Memory B cell (primary cell): ENCODE data around the gene KRAS.
"Not testable (repeated sequence)": the region's sequence is repeated elsewhere in the genome, so short reads cannot be mapped to it uniquely, and the experiment has no call there.

Source experiments
- ATAC-seq: fragments of 150-1000 bp; cut with Tn5 transposase; 2 replicates; pipeline ENCODE4 v1.10.0; 2021; ENCODE audit warnings: low read depth, mild to moderate bottlenecking, moderate library complexity
- DNase-seq, 2 donors: peaks; one replicate each; pipeline ENCODE4 v3.0.0; 2022; ENCODE audit warnings: low spot score in 2 of 2
- H3K27ac Mint-ChIP-seq: one replicate; pipeline ENCODE4 v1.8.0; 2022; ENCODE audit warnings: mild to moderate bottlenecking, moderate library complexity, mixed read lengths
- H3K27me3 Mint-ChIP-seq: one replicate; pipeline ENCODE4 v1.8.0; 2022; ENCODE audit warnings: mixed read lengths
- H3K36me3 Mint-ChIP-seq: one replicate; pipeline ENCODE4 v1.8.0; 2022; ENCODE audit warnings: mild to moderate bottlenecking, mixed read lengths
- H3K4me1 Mint-ChIP-seq: one replicate; pipeline ENCODE4 v1.8.0; 2022; ENCODE audit warnings: mixed read lengths
- H3K4me3 Mint-ChIP-seq: one replicate; pipeline ENCODE4 v1.8.0; 2022; ENCODE audit warnings: mild to moderate bottlenecking, moderate library complexity, mixed read lengths
- H3K9me3 Mint-ChIP-seq: one replicate; pipeline ENCODE4 v1.8.0; 2022; ENCODE audit warnings: mixed read lengths

Gene KRAS

GRCh38 chr12:25250744-25251730, at the start of gene KRAS:
KRAS (minus strand) TSS chr12:25250929.
- Mint-ChIP-seq H3K4me1 (peaks cover 35% of the 10 kb centered on the region), H3K27me3 (no peaks in the 10 kb centered on the region), H3K36me3 (peaks cover 6% of the 10 kb centered on the region), H3K27ac (peak within 1 kb of the TSS; percentile 93), H3K4me3 (peak within 1 kb of the TSS; percentile 93), H3K9me3 (no peaks in the 10 kb centered on the region)
- ATAC-seq (peak; percentile 72), DNase-seq (peak; percentile 86 to 89)

- Mint-ChIP-seq H3K9me3 (no peaks in the 10 kb centered on the region), H3K36me3 (no peaks in the 10 kb centered on the region), H3K4me3 (no peak overlapping the region), H3K27me3 (peaks cover 2% of the 10 kb centered on the region), H3K27ac (no peak overlapping the region), H3K4me1 (no peaks in the 10 kb centered on the region)
- DNase-seq (no peak), ATAC-seq (no peak)
Observed at GRCh38 chr12:25296381-25296780, 45.7 kb upstream of the KRAS start.

GRCh38 chr12:25295361-25295760, 44.6 kb upstream of the KRAS start:
- Mint-ChIP-seq H3K27ac (no peak overlapping the region), H3K4me3 (no peak overlapping the region), H3K27me3 (peaks cover 2% of the 10 kb centered on the region), H3K36me3 (no peaks in the 10 kb centered on the region), H3K4me1 (no peaks in the 10 kb centered on the region), H3K9me3 (no peaks in the 10 kb centered on the region)
- DNase-seq (no peak), ATAC-seq (no peak)

- H3K27me3 Mint-ChIP-seq = peaks cover 2% of the 10 kb centered on the region
- no peaks in the 10 kb centered on the region for H3K36me3 Mint-ChIP-seq
- no peak for ATAC-seq
- no peaks in the 10 kb centered on the region for H3K4me1 Mint-ChIP-seq
- H3K4me3 Mint-ChIP-seq = no peak overlapping the region
- H3K9me3 Mint-ChIP-seq = peaks cover 2% of the 10 kb centered on the region
- DNase-seq = no peak
- no peak overlapping the region for H3K27ac Mint-ChIP-seq
Observed at GRCh38 chr12:25293653-25294052, 42.9 kb upstream of the KRAS start.

- H3K27ac Mint-ChIP-seq, ATAC-seq, H3K9me3 Mint-ChIP-seq, DNase-seq, H3K4me1 Mint-ChIP-seq, H3K27me3 Mint-ChIP-seq, H3K36me3 Mint-ChIP-seq, H3K4me3 Mint-ChIP-seq: not testable (repeated sequence)
Observed at GRCh38 chr12:25292810-25293221, 42.1 kb upstream of the KRAS start.

GRCh38 chr12:25287610-25288009, 36.9 kb upstream of the KRAS start:
- Mint-ChIP-seq H3K4me1 (peaks cover 3% of the 10 kb centered on the region), H3K36me3 (no peaks in the 10 kb centered on the region), H3K27ac (no peak overlapping the region), H3K27me3 (peaks cover 7% of the 10 kb centered on the region), H3K9me3 (peaks cover 2% of the 10 kb centered on the region), H3K4me3 (no peak overlapping the region)
- DNase-seq (no peak), ATAC-seq (no peak)

- peaks cover 4% of the 10 kb centered on the region for H3K4me1 Mint-ChIP-seq
- no peak overlapping the region for H3K27ac Mint-ChIP-seq
- ATAC-seq = no peak
Observed at GRCh38 chr12:25286837-25287236, 36.1 kb upstream of the KRAS start.

GRCh38 chr12:25284024-25284423, 33.3 kb upstream of the KRAS start:
- H3K27ac Mint-ChIP-seq = no peak overlapping the region

More at GRCh38 chr12:25286837-25287236, 36.1 kb upstream of the KRAS start:
- Mint-ChIP-seq H3K27me3 (peaks cover 7% of the 10 kb centered on the region), H3K4me3 (no peak overlapping the region), H3K9me3 (peaks cover 2% of the 10 kb centered on the region), H3K36me3 (no peaks in the 10 kb centered on the region)
- DNase-seq = no peak

GRCh38 chr12:25283006-25283405, 32.3 kb upstream of the KRAS start:
- H3K36me3 Mint-ChIP-seq = no peaks in the 10 kb centered on the region
- ATAC-seq (no peak), DNase-seq (no peak)
- no peak overlapping the region for H3K27ac Mint-ChIP-seq
- no peak overlapping the region for H3K4me3 Mint-ChIP-seq
- H3K9me3 Mint-ChIP-seq = no peaks in the 10 kb centered on the region
- H3K4me1 Mint-ChIP-seq = peaks cover 7% of the 10 kb centered on the region
- peaks cover 7% of the 10 kb centered on the region for H3K27me3 Mint-ChIP-seq

More at GRCh38 chr12:25284024-25284423, 33.3 kb upstream of the KRAS start:
- H3K27me3 Mint-ChIP-seq = peaks cover 7% of the 10 kb centered on the region
- ATAC-seq (no peak), DNase-seq (no peak)
- H3K36me3 Mint-ChIP-seq = no peaks in the 10 kb centered on the region
- peaks cover 7% of the 10 kb centered on the region for H3K4me1 Mint-ChIP-seq
- H3K9me3 Mint-ChIP-seq = no peaks in the 10 kb centered on the region
- H3K4me3 Mint-ChIP-seq = no peak overlapping the region

- no peak overlapping the region for H3K4me3 Mint-ChIP-seq
- DNase-seq (no peak), ATAC-seq (no peak)
- no peaks in the 10 kb centered on the region for H3K9me3 Mint-ChIP-seq
- H3K36me3 Mint-ChIP-seq = no peaks in the 10 kb centered on the region
- no peaks in the 10 kb centered on the region for H3K27me3 Mint-ChIP-seq
- H3K27ac Mint-ChIP-seq = no peak overlapping the region
- peaks cover 7% of the 10 kb centered on the region for H3K4me1 Mint-ChIP-seq
Observed at GRCh38 chr12:25280082-25280481, 29.4 kb upstream of the KRAS start.

- Mint-ChIP-seq H3K4me3 (no peak overlapping the region), H3K27ac (no peak overlapping the region), H3K9me3 (no peaks in the 10 kb centered on the region), H3K27me3 (no peaks in the 10 kb centered on the region), H3K36me3 (no peaks in the 10 kb centered on the region), H3K4me1 (peaks cover 7% of the 10 kb centered on the region)
- DNase-seq (no peak), ATAC-seq (no peak)
Observed at GRCh38 chr12:25278269-25278668, 27.5 kb upstream of the KRAS start.

- no peak for DNase-seq
- no peak for ATAC-seq
- no peaks in the 10 kb centered on the region for H3K27me3 Mint-ChIP-seq
- no peak overlapping the region for H3K4me3 Mint-ChIP-seq
- no peaks in the 10 kb centered on the region for H3K9me3 Mint-ChIP-seq
- H3K36me3 Mint-ChIP-seq = no peaks in the 10 kb centered on the region
- peaks cover 7% of the 10 kb centered on the region for H3K4me1 Mint-ChIP-seq
- no peak overlapping the region for H3K27ac Mint-ChIP-seq
Observed at GRCh38 chr12:25276199-25276937, 25.6 kb upstream of the KRAS start.

- DNase-seq (no peak), ATAC-seq (peak; percentile 39)
- Mint-ChIP-seq H3K36me3 (no peaks in the 10 kb centered on the region), H3K27me3 (no peaks in the 10 kb centered on the region), H3K4me1 (peaks cover 13% of the 10 kb centered on the region), H3K27ac (no peak overlapping the region), H3K9me3 (no peaks in the 10 kb centered on the region), H3K4me3 (no peak overlapping the region)
Observed at GRCh38 chr12:25271486-25272098, 20.9 kb upstream of the KRAS start.

- no peak overlapping the region for H3K27ac Mint-ChIP-seq
Observed at GRCh38 chr12:25269701-25270100, 19.0 kb upstream of the KRAS start.

More at GRCh38 chr12:25269701-25270100, 19.0 kb upstream of the KRAS start:
- no peaks in the 10 kb centered on the region for H3K36me3 Mint-ChIP-seq
- peaks cover 13% of the 10 kb centered on the region for H3K4me1 Mint-ChIP-seq
- H3K9me3 Mint-ChIP-seq = no peaks in the 10 kb centered on the region
- ATAC-seq (peak; percentile 91), DNase-seq (no peak)
- no peaks in the 10 kb centered on the region for H3K27me3 Mint-ChIP-seq
- H3K4me3 Mint-ChIP-seq = no peak overlapping the region
